OCI-LY1 (cell line): ENCODE results near the gene GUCY1B1.

Experiments
- H2AFZ ChIP-seq: fragments of 200-600 bp; sonication (generic), shearing (Covaris generic); 2 replicates; pipeline ENCODE4 v1.6.0; 2014; ENCODE audit warnings: antibody characterized with exemption, mild to moderate bottlenecking, low read length
- H3F3A ChIP-seq: fragments of 200-600 bp; sonication (generic), shearing (Covaris generic); 2 replicates; pipeline ENCODE4 v1.6.0; 2014; ENCODE audit warnings: mild to moderate bottlenecking, antibody characterized with exemption, low read length, moderate library complexity; ENCODE audit not compliant: insufficient read depth
- H3K27ac ChIP-seq: fragments of 200-600 bp; sonication (generic); 2 replicates; pipeline ENCODE4 v1.5.1; 2014; ENCODE audit warnings: low read length, mixed run types, mild to moderate bottlenecking, low read depth; ENCODE audit not compliant: poor library complexity, severe bottlenecking
- H3K27me3 ChIP-seq: fragments of 200-600 bp; sonication (generic); 2 replicates; pipeline ENCODE4 v1.6.0; 2014; ENCODE audit warnings: antibody characterized with exemption, mild to moderate bottlenecking, low read length, moderate library complexity; ENCODE audit not compliant: insufficient read depth
- H3K36me3 ChIP-seq: fragments of 200-600 bp; sonication (generic); 2 replicates; pipeline ENCODE4 v1.6.1; 2014; ENCODE audit warnings: mild to moderate bottlenecking, antibody characterized with exemption, low read length, moderate library complexity, mixed read lengths; ENCODE audit not compliant: insufficient read depth
- H3K4me1 ChIP-seq: fragments of 200-600 bp; sonication (generic); 2 replicates; pipeline ENCODE4 v1.5.1; 2014; ENCODE audit warnings: mild to moderate bottlenecking, low read length, moderate library complexity; ENCODE audit not compliant: insufficient read depth, severe bottlenecking
- H3K4me2 ChIP-seq: fragments of 200-600 bp; sonication (generic), shearing (Covaris generic); 2 replicates; pipeline ENCODE4 v1.6.1; 2014; ENCODE audit warnings: low read length
- H3K4me3 ChIP-seq: fragments of 200-600 bp; sonication (generic); 2 replicates; pipeline ENCODE4 v1.5.1; 2014; ENCODE audit warnings: low read length, low read depth, mild to moderate bottlenecking, mixed read lengths; ENCODE audit not compliant: poor library complexity, severe bottlenecking
- H3K79me2 ChIP-seq: fragments of 200-600 bp; shearing (Covaris generic); 2 replicates; pipeline ENCODE4 v1.6.1; 2016; ENCODE audit warnings: mixed run types, low read length, mixed read lengths; ENCODE audit not compliant: insufficient read depth
- H3K9ac ChIP-seq: fragments of 200-600 bp; sonication (generic), shearing (Covaris generic); 2 replicates; pipeline ENCODE4 v1.6.1; 2014; ENCODE audit warnings: mild to moderate bottlenecking, low read length, mixed read lengths
- H3K9me2 ChIP-seq: fragments of 200-600 bp; sonication (generic), shearing (Covaris generic); 2 replicates; pipeline ENCODE4 v1.6.1; 2014; ENCODE audit warnings: low read depth, mild to moderate bottlenecking, low read length, mixed read lengths
- H3K9me3 ChIP-seq: fragments of 200-600 bp; shearing (Covaris generic); 2 replicates; pipeline ENCODE4 v1.6.1; 2014; ENCODE audit warnings: low read length, mixed read lengths
- H4K20me1 ChIP-seq: fragments of 200-600 bp; sonication (generic), shearing (Covaris generic); 2 replicates; pipeline ENCODE4 v1.6.0; 2016; ENCODE audit warnings: mild to moderate bottlenecking, low read length; ENCODE audit not compliant: insufficient read depth
- EZH2 ChIP-seq: fragments of 200-600 bp; sonication (generic), shearing (Covaris generic); IDR thresholded peaks from 2 replicates; pipeline ENCODE4 v1.8.0; 2017; ENCODE audit warnings: borderline replicate concordance, mixed run types, mild to moderate bottlenecking, antibody characterized with exemption, low read length, moderate library complexity, mixed read lengths
- TF ChIP-seq, protein P1 (sequence below): fragments of 200-600 bp; sonication (generic), shearing (Covaris generic); IDR thresholded peaks from 2 replicates; pipeline ENCODE4 v1.5.1; 2017; ENCODE audit warnings: mild to moderate bottlenecking, antibody characterized with exemption, low read length, moderate library complexity, mixed read lengths

GUCY1B1 gene

DNA sequence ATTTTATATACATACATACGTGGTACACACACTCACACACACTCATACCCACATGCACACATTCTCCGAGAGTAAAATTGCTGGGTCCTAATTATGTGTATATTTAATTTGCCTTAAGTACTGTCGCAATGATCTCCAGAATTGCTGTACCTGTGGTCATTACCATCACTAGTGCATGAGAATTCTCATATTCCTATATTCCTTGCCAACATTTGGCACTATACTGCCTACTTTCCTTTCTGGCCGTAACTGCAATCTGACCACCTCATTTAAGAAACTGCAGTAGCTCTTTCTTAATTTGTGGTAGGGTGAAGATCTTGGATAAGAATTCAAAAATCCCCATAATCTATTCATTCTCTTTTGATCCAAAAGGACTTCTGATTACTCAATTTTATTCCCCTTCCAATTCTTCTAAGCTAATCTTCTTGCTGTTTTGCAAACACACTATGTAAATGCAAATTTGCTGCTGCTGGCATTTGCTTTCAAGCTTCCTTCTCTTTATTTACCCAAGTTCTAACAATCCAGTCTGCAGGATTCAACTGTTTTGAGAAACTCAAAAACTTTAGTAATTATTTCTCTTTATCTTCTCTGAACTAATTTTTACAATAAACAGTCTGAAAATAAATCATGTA lies 62.2 kb downstream of the GUCY1B1 start:
- no peak overlapping the region for H3K4me2 ChIP-seq
- H3K27me3 ChIP-seq: no peaks in the 10 kb centered on the region
- H3K27ac ChIP-seq: no peak overlapping the region
- no peaks in the 10 kb centered on the region for H3K9me3 ChIP-seq
- no peak overlapping the region for H3K4me3 ChIP-seq
- no peaks in the 10 kb centered on the region for H3F3A ChIP-seq
- H3K9ac ChIP-seq: no peak overlapping the region
- H2AFZ ChIP-seq: no peak overlapping the region
- H3K36me3 ChIP-seq: no peaks in the 10 kb centered on the region
- no peaks in the 10 kb centered on the region for H3K4me1 ChIP-seq
- H3K9me2 ChIP-seq: no peaks in the 10 kb centered on the region
- no peaks in the 10 kb centered on the region for H3K79me2 ChIP-seq
- H4K20me1 ChIP-seq: no peaks in the 10 kb centered on the region
- no peak for TF ChIP-seq EZH2
- TF ChIP-seq, protein P1, sequence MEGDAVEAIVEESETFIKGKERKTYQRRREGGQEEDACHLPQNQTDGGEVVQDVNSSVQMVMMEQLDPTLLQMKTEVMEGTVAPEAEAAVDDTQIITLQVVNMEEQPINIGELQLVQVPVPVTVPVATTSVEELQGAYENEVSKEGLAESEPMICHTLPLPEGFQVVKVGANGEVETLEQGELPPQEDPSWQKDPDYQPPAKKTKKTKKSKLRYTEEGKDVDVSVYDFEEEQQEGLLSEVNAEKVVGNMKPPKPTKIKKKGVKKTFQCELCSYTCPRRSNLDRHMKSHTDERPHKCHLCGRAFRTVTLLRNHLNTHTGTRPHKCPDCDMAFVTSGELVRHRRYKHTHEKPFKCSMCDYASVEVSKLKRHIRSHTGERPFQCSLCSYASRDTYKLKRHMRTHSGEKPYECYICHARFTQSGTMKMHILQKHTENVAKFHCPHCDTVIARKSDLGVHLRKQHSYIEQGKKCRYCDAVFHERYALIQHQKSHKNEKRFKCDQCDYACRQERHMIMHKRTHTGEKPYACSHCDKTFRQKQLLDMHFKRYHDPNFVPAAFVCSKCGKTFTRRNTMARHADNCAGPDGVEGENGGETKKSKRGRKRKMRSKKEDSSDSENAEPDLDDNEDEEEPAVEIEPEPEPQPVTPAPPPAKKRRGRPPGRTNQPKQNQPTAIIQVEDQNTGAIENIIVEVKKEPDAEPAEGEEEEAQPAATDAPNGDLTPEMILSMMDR: no peak

DNA sequence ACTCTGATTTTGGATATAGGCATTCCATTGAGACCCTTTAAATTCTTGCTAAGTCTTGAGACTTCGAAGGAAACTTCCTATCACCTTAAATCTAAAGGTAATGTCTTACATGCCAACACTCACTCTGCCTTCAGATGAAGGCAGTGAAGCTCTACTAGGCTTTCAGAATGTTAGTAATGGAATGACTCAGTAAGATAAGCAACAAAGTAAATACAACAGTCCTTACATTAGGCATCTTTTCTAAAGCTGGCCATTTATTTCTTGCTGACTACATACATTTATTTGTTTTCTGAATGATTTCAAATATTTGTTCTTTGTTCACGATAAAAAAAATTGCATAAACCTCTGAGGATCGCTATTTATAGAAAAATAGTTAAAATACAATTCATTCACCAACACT lies 63.8 kb downstream of the GUCY1B1 start:
- Histone ChIP-seq H3K4me3 (no peak overlapping the region), H3K79me2 (no peaks in the 10 kb centered on the region), H3K9me2 (no peaks in the 10 kb centered on the region), H3K36me3 (no peaks in the 10 kb centered on the region), H3K4me2 (no peak overlapping the region), H2AFZ (no peak overlapping the region), H3F3A (no peaks in the 10 kb centered on the region), H4K20me1 (no peaks in the 10 kb centered on the region), H3K9me3 (no peaks in the 10 kb centered on the region), H3K9ac (no peak overlapping the region), H3K4me1 (no peaks in the 10 kb centered on the region), H3K27ac (no peak overlapping the region), H3K27me3 (no peaks in the 10 kb centered on the region)
- TF ChIP-seq, protein P1: no peak
- TF ChIP-seq EZH2: no peak

DNA sequence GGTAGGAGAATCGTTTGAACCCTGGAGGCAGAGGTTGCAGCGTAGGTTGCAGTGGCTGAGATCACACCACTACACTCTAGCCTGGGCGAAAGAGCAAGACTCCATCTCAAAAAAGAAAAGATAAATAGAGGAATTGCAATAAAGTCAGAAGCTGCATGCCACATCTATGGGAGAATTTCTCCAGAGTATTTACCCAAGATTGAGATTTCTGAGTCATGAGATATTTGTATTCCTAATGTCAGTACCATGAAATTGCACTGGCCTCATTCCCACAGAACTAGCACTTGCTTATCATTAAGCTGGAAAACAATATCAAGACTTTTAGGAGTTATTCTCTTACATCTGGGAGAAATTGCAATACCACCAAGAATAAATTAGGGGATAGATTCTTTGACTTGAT lies 69.8 kb downstream of the GUCY1B1 start:
- H3K36me3 ChIP-seq: no peaks in the 10 kb centered on the region
- H3K4me2 ChIP-seq: no peak overlapping the region
- TF ChIP-seq EZH2: no peak
- TF ChIP-seq, protein P1: no peak

More for the DNA sequence above, 69.8 kb downstream of the GUCY1B1 start:
- Histone ChIP-seq H3K79me2 (no peaks in the 10 kb centered on the region), H3K9me3 (no peaks in the 10 kb centered on the region), H3K4me1 (no peaks in the 10 kb centered on the region), H3K9me2 (no peaks in the 10 kb centered on the region), H3K9ac (no peak overlapping the region), H3K4me3 (no peak overlapping the region), H2AFZ (no peak overlapping the region), H3K27me3 (no peaks in the 10 kb centered on the region), H3K27ac (no peak overlapping the region), H3F3A (no peaks in the 10 kb centered on the region), H4K20me1 (no peaks in the 10 kb centered on the region)
